ENCODE results near the gene METTL15. TPM values are rescaled to one million over a fixed set of nuclear protein-coding genes. Genes with fewer than 3 reads are reported as not detected.
"Not testable (repeated sequence)": the region's sequence is repeated elsewhere in the genome, so short reads cannot be mapped to it uniquely, and the experiment has no call there.

METTL15 gene
- total RNA-seq, 2 donors from 2014 or later = 15.7 to 18.9 TPM

- intact Hi-C loops (cut with DNase I, micrococcal nuclease) = no loop called here
- ATAC-seq = no peak
- no peak for DNase-seq
These were observed 143.1 kb downstream of the METTL15 start for GRCh38 chr11:28251257-28251656.

GRCh38 chr11:28257761-28258160 is 149.6 kb downstream of the METTL15 start:
- no peak for DNase-seq
- intact Hi-C loops (cut with DNase I, micrococcal nuclease) = no loop called here
- no peak for ATAC-seq

DNA sequence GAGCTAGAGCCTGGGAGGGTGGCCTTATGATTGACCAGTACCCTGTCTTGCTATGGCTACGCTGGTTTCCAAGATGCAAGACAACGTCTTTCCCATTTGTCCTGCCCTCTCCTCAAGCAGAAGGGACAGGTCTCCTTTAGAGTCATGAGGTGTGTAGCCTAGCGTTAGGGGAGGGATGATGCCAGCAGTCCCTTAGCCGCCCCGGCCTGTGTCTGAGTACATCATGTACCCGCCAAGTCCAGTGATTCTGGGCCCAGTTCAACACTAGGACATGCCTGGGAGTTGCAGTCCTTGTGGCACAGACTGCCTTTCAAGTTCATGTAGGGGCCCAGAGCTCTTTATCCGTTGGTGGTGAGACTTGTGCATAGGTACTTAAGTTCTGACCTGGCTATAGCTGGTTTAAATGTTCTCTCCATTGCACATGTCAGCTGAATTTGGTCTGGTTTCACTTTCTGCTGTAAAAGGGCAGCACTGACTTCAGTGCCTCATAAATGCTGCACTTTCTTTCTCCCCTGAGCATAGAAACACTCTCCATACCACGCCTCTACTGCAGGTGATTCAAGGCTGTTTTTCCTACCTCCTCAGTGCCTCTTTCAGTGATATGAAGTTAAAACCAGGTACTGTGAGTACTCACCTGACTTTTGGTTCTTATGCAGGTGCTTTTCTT is 151.1 kb downstream of the METTL15 start:
- DNase-seq = no peak
- no peak for ATAC-seq
- intact Hi-C loops (cut with DNase I, micrococcal nuclease) = no loop called here

GRCh38 chr11:28268925-28269324 is 160.7 kb downstream of the METTL15 start:
- DNase-seq (no peak), ATAC-seq (no peak)
- intact Hi-C loops (cut with DNase I, micrococcal nuclease) = no loop called here

DNA sequence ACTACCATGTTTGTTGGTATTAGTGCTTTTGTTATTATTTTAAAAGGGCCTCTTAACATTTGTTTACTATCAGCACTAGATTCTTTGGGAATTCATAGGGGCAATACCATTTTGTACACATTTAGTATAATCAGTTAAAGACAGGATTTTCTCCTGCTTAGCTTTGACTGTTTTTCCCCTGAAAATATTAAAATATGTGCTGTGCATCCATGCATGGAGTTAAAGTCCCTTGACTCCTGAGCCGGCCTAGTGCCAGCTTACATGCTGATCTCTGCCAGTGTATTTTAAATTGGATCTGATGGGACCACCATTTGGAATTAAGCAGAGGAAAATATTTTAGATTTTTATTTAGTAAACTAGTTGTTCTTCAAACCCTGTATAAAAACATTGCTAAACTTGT is 161.4 kb downstream of the METTL15 start:
- intact Hi-C loops (cut with DNase I, micrococcal nuclease) = no loop called here
- no peak for ATAC-seq
- DNase-seq = no peak

- DNase-seq; ATAC-seq; intact Hi-C loops (cut with DNase I, micrococcal nuclease): not testable (repeated sequence)
These were observed 164.1 kb downstream of the METTL15 start for GRCh38 chr11:28272247-28272646.

GRCh38 chr11:28274216-28274615 is 166.0 kb downstream of the METTL15 start:
- intact Hi-C loops (cut with DNase I, micrococcal nuclease) = no loop called here

DNA sequence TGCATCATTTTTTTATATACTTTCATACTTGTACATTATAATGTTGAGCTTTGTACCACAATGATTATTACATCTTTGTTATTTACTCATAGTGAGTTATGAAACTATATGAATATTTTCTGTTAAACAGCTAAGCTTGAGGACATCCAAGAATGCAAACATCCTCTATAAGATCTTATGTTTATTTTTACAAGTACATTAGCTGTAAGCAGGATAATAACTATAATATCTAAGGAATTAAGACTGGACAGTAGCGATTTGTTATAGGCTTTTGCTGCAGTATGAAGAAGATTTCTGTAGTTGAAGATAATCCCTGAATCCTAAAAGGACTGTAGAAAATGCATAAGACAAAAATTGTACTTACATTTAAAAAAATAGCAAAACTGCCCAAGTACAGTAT is 176.0 kb downstream of the METTL15 start:
- DNase-seq = no peak
- intact Hi-C loops (cut with DNase I, micrococcal nuclease) = no loop called here
- ATAC-seq = no peak

More at GRCh38 chr11:28274216-28274615, 166.0 kb downstream of the METTL15 start:
- ATAC-seq (no peak), DNase-seq (no peak)

DNA sequence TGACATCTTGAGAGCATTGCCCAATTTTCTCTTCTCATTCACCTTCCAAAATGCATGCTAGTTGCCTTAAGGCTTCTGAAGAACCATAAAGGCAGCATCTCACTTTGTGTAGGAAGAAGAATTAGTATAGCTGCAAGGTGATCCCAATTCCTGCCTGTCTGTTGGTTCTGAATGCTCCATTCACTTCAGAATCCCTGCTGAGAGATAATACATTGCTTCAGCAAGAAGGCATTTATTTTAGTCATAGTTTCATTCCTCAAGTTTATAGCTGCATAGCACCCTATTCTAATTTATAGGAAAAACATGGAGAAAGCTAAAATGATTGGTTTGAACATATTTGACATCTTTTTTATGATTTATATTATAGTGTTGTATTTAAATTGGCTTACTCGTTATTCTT is 181.3 kb downstream of the METTL15 start:
- ATAC-seq = no peak
- intact Hi-C loops (cut with DNase I, micrococcal nuclease) = no loop called here
- DNase-seq = no peak

GRCh38 chr11:28290995-28291394 is 182.8 kb downstream of the METTL15 start:
- intact Hi-C loops (cut with DNase I, micrococcal nuclease); DNase-seq; ATAC-seq: not testable (repeated sequence)

- intact Hi-C loops (cut with DNase I, micrococcal nuclease) = no loop called here
These were observed 188.2 kb downstream of the METTL15 start for GRCh38 chr11:28296426-28296825.

GRCh38 chr11:28298209-28298608 is 190.0 kb downstream of the METTL15 start:
- DNase-seq (no peak), ATAC-seq (no peak)
- intact Hi-C loops (cut with DNase I, micrococcal nuclease) = no loop called here

More at GRCh38 chr11:28296426-28296825, 188.2 kb downstream of the METTL15 start:
- DNase-seq = no peak
- no peak for ATAC-seq

- intact Hi-C loops (cut with DNase I, micrococcal nuclease) = no loop called here
- ATAC-seq = no peak
- no peak for DNase-seq
These were observed 195.4 kb downstream of the METTL15 start for GRCh38 chr11:28303477-28304191.

DNA sequence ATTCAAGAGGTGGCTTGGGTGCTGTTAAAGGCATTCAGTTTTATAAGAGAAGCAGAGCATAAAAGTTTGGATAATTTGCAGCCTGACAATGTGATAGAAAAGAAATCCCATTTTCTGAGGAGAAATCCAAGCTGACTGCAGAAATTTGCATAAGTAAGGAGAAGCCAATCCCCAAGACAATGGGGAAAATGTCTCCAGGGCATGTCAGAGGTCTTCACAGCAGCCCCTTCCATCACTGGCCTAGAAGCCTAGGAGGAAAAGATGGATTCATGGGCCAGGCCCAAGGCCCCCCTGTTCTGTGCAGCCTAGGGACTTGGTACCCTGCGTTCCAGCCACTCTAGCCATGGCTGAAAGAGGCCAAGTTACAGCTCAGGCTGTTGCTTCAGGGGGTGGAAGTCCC is 207.3 kb downstream of the METTL15 start:
- DNase-seq (no peak), ATAC-seq (no peak)
- intact Hi-C loops (cut with DNase I, micrococcal nuclease) = no loop called here

GRCh38 chr11:28318871-28319270 is 210.7 kb downstream of the METTL15 start:
- intact Hi-C loops (cut with DNase I, micrococcal nuclease) = no loop called here
- ATAC-seq (no peak), DNase-seq (no peak)

- ATAC-seq (no peak), DNase-seq (no peak)
- intact Hi-C loops (cut with DNase I, micrococcal nuclease) = no loop called here
These were observed 215.4 kb downstream of the METTL15 start for GRCh38 chr11:28323621-28324020.

DNA sequence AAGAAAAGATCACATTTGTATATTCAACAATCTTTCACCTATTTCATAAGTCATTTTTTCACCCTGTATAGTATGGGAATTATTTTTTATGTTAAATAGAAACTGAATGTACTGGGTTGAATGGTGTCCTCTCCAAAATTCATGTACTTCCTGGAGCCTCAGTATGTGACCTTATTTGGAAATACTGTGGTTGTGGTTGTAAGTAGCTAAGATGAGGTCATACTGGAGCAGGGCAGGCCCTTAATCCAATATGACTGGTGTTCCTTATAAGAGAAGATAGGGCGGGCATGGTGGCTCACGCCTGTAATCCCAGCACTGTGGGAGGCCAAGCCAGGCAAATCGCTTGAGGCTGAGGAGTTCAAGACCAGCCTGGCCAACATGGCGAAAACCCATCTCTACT is 224.2 kb downstream of the METTL15 start:
- intact Hi-C loops (cut with DNase I, micrococcal nuclease); DNase-seq; ATAC-seq: not testable (repeated sequence)

GRCh38 chr11:28337701-28338100 is 229.5 kb downstream of the METTL15 start:
- ATAC-seq (no peak), DNase-seq (no peak)
- intact Hi-C loops (cut with DNase I, micrococcal nuclease) = no loop called here

DNA sequence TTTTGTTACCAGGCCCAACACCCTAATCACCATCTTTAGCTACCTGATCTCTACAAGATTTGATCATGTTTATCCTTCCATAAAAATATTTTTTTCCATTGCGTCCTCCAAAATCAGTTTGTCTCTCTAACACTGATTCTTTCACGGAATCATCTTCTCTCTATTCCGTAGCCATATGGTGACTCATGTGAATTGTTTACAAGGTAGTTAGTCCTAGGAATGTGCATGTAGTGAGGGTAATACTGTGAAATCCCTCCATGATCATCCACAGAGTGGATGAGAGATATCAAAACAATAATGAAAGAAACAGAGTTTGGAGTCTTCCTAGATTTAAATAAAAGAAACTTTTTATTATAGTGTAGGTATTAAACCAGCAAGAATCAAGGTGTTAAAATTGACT is 230.2 kb downstream of the METTL15 start:
- DNase-seq (no peak), ATAC-seq (no peak)
- intact Hi-C loops (cut with DNase I, micrococcal nuclease) = no loop called here

GRCh38 chr11:28339488-28339887 is 231.3 kb downstream of the METTL15 start:
- no peak for ATAC-seq

GRCh38 chr11:28342716-28343115 is 234.5 kb downstream of the METTL15 start:
- intact Hi-C loops (cut with DNase I, micrococcal nuclease) = no loop called here
- ATAC-seq (no peak), DNase-seq (no peak)

More at GRCh38 chr11:28339488-28339887, 231.3 kb downstream of the METTL15 start:
- intact Hi-C loops (cut with DNase I, micrococcal nuclease) = no loop called here
- DNase-seq = no peak
